SHP77 treated with DMSO at 0.1 percent for 48 hours (cell line): Measurements from ENCODE around the gene ENTHD1.
A peak's percentile ranks its signal among the peaks of the same experiment; 100 is the strongest.
"Not testable (repeated sequence)": the region's sequence is repeated elsewhere in the genome, so short reads cannot be mapped to it uniquely, and the experiment has no call there.

Experiments used
- DNase-seq: peaks from one replicate; lab custom pipeline; 2025; lab: John Stamatoyannopoulos, UW

ENTHD1 gene

DNA sequence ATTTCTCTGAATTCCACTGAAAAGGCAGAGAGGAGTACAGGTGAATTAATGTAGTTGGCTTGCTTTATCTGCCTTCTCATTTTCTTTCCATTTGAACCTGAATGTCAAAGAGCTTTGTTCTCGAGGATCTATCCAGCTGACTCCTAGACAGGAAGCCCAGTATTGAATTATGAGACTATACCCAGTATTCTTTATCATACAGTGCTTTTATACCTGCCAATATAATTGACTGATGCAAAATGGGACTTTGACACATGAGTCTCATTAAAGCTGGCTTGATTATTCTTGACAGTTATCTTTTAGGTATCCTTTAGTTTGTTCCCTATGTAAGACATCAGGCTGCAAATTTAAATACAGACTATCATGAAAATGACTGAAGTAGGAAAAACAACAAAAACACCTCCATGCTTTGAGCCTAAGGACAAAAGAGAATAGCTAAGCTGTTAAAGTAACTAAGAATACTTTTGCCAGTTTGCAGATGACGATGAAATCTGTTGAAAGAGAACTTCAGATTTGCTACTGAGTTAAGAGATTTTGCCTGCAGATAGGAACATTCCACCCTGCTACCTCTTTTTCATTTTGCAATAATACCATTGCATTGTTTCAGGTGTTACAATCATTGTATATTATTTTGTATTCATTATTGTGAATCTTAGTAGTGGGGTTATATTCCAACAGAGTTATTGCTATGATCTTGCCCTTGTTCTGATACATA is 117.1 kb downstream of the ENTHD1 start:
- DNase-seq, result no peak

DNA sequence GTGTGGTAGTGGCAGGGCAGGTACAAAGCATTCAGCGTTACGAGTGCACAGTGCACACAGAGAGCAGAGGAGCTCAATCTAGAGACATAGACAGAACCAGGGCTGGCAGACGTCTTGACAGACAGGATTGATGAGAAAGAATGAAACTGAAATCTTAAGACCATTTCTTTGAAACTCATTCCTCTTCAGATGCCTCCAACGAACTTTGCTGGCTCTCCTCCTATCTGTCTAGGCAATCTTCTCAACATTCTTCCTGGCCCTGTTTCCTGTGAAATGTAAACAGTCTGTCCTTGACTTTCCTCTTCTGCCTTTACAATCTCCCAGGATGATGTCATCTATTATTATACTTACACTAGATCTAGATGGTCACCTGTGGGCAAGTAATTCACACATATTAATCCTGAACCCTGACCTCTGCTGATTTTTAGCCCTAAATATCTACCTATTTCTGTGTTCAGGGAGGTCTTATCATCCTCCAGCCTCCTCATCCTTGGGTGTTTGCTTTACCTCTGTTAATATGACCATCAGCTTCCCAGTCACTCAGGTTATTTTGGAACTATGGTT is 119.5 kb downstream of the ENTHD1 start:
- DNase-seq, result no peak

- DNase-seq, result no peak
Observed at GRCh38 chr22:39773503-39773902, 120.1 kb downstream of the ENTHD1 start.

DNA sequence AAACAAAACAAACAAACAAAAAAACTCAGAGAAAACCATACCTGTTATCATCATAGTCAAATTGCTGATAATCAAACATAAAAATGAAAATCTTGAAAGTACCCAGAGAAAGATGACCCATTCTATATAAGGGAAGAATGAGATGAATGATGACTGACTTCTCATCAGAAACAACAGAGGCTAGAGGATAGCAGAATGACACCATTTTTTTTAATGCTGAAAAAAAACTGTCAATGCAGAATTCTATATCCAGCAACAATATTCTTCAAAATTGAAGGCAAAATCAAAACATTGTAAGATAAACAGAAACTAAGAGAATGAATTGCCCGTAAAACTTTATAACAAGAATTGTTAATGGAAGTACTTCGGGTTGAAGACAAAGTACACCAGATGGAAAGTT is 122.1 kb downstream of the ENTHD1 start:
- DNase-seq, result no peak

DNA sequence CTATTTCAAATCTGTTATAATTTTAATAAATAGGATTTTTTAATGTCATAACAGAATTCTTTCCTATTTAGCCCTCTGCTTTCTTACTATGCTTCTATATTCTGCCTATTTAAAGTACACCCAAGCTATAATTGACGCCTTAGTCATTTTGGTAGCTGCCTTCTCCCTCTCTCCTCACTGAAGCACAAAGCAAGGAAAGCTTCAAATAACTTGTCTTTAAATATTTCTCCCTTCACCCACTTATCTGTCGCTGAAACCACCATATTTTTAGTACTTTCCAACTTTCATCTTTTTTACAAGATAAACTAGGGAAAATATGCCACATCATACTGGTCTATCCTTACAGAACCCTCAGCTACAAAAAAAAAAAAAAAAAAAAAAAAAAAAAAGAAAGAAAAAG is 127.9 kb downstream of the ENTHD1 start:
- DNase-seq, result no peak

DNA sequence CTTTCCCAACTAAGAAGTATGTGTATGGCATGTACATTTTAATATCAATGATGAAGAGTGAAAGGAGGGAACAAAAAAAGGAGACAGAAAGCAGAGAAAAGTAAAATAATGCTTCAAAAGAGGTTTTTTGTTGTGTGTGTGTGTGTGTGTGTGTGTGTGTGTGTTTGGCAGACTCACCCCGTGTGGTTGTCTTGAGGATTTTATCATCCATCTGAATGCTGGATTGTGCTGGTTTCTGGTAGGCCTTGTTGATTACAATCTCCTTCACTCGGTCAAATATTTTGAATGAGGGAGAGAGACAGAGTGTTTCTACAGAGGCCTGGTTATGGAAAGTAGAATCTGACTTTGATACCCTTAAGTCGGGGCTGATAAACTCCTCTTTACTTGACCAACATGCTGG is 128.5 kb downstream of the ENTHD1 start:
- no peak for DNase-seq

GRCh38 chr22:39763276-39763675 is 130.3 kb downstream of the ENTHD1 start:
- no peak for DNase-seq

GRCh38 chr22:39750759-39751158 is 142.8 kb downstream of the ENTHD1 start:
- DNase-seq, result no peak

GRCh38 chr22:39748877-39749276 is 144.7 kb downstream of the ENTHD1 start:
- DNase-seq, result peak; percentile 39

GRCh38 chr22:39746600-39747262 is 146.8 kb downstream of the ENTHD1 start:
- no peak for DNase-seq

GRCh38 chr22:39745789-39746188 is 147.8 kb downstream of the ENTHD1 start:
- no peak for DNase-seq

DNA sequence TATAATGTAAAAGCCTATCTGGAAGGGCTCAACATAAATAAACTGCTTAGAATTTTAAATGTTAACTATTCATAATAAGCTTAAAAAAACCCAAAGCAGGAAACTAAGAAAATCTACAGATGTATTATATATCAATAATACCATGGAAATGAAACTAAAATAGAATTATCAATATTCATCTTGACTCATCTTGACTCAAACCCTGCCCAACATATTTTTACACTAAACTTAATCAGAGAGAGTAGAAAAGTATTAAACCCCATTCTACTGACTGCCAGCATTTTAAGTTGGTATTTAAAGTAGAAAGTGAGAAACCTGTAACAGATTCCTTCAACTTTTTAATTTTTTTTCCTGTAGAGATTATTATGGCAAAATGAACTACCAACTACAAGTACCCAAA is 149.2 kb downstream of the ENTHD1 start:
- DNase-seq, result no peak

DNA sequence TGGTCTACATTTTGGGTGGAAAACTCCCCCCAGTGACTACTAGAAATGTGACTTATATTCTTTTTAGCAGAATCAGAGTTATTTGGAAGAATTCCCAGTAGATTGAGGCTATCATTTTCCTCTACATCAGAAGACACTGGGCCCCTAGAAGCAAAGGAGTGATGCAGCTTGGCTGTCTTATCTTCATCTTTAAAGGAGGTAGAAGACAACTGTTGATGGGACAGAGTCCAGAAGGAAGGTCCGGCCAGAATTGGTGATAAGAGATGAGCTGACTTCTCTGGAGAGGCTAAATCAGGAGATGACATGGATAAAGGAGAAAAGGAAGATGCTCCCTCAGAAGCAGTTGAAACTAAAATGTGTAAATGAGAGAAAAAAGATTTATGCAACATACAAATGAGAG is 149.6 kb downstream of the ENTHD1 start:
- no peak for DNase-seq

GRCh38 chr22:39739338-39740027 is 154.1 kb downstream of the ENTHD1 start:
- peak; percentile 20 for DNase-seq

GRCh38 chr22:39738746-39739145 is 154.8 kb downstream of the ENTHD1 start:
- DNase-seq, result no peak

DNA sequence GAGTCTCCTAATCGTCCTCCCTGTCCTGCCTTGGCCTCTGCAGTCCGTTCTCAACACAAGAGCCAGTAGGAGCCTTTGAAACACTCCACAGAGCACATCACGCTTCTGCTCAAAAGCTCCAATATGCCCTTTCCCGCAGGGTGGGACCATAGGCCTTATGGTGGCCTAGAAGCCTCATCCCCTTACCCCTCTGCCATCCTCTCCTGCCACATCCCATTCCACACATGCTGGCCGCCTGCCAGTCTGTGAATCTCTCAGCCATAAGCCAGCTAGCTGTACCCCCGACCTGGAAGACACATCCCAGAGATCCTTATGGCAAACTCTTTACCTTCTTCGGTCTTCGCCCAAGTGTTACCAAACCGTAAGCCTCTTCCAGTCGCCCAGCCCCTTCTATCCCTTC is 157.8 kb downstream of the ENTHD1 start:
- DNase-seq, result no peak

GRCh38 chr22:39734866-39735265 is 158.7 kb downstream of the ENTHD1 start:
- DNase-seq, result no peak

DNA sequence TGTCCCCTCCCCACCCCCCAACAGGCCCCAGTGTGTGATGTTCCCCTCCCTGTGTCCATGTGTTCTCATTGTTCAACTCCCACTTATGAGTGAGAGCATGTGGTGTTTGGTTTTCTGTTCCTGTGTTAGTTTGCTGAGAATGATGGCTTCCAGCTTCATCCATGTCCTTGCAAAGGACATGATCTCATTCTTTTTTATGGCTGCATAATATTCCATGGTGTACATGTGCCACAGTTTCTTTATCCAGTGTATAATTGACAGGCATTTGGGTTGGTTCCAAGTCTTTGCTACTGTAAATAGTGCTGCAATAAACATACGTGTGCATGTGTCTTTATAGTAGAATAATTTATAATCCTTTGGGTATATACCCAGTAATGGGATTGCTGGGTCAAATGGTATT is 159.5 kb downstream of the ENTHD1 start:
- not testable (repeated sequence) for DNase-seq

- DNase-seq, result no peak
Observed at GRCh38 chr22:39733191-39733590, 160.4 kb downstream of the ENTHD1 start.

DNA sequence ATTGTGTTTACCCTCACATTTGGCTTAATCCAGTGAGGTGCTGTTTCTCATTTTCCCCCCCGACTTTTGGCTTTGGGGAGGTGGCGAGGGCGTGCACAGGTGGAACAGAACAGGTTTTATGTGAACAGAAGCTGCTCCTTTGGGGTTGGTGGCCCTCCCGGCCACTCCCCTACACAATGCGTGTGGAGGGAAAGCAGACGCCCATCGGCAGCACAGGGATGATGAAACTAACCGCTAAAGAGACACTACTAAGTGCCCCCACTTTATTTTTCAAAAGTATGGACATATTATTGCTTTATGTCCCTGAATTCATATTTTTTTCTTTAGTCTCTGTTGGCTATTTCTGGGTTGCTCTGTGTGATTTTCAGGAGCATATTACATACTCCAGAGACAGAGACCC is 160.9 kb downstream of the ENTHD1 start:
- DNase-seq, result no peak

- peak; percentile 49 for DNase-seq
Observed at GRCh38 chr22:39731881-39732555, 161.5 kb downstream of the ENTHD1 start.

DNA sequence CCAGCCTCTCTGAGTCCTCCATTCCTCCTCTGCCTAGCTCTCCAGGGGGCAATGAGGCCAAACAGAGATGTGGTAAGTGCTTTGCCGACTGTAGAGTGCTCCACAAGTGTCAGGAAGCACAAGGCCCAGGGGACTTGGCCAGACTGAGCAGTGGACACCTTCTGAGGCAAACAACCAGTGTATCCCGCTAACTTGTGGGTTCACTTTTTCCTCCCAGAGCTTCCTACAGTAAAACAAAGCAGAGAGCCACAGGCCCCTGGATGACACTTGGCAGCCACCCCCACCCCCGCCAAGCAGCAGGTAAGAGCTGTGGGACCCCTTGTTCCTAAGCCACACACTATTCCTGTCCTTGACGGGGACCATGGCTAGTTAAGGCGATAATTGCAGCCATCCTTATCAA is 162.1 kb downstream of the ENTHD1 start:
- DNase-seq, result no peak
